Measurements from ENCODE around the gene ACP1.

Gene ACP1

GRCh38 chr2:264493-265468 is at the start of gene ACP1:
ACP1 (plus strand) TSS chr2:264947; CDS start chr2:264965, 18 bp downstream.
- peak; percentile 93 for DNase-seq

GRCh38 chr2:216068-216467 is 48.7 kb upstream of the ACP1 start:
- DNase-seq = no peak

GRCh38 chr2:223451-223850 is 41.3 kb upstream of the ACP1 start:
- no peak for DNase-seq

- DNase-seq = no peak
These were observed 40.6 kb upstream of the ACP1 start for GRCh38 chr2:223971-224760.

GRCh38 chr2:228115-228514 is 36.6 kb upstream of the ACP1 start:
- no peak for DNase-seq

- DNase-seq = no peak
These were observed 36.0 kb upstream of the ACP1 start for GRCh38 chr2:228518-229278.

- no peak for DNase-seq
These were observed 33.1 kb upstream of the ACP1 start for GRCh38 chr2:231521-232185.

GRCh38 chr2:233030-233429 is 31.7 kb upstream of the ACP1 start:
- DNase-seq = no peak

- DNase-seq = no peak
These were observed 30.3 kb upstream of the ACP1 start for GRCh38 chr2:234421-234820.

GRCh38 chr2:236993-237539 is 27.7 kb upstream of the ACP1 start:
- DNase-seq = no peak

- no peak for DNase-seq
These were observed 26.9 kb upstream of the ACP1 start for GRCh38 chr2:237878-238277.

- DNase-seq = no peak
These were observed 26.3 kb upstream of the ACP1 start for GRCh38 chr2:238431-238830.

- DNase-seq = no peak
These were observed 25.9 kb upstream of the ACP1 start for GRCh38 chr2:238869-239268.

GRCh38 chr2:244547-244946 is 20.2 kb upstream of the ACP1 start:
- DNase-seq = no peak

- no peak for DNase-seq
These were observed 18.1 kb upstream of the ACP1 start for GRCh38 chr2:246489-247144.

GRCh38 chr2:248724-249123 is 16.0 kb upstream of the ACP1 start:
- no peak for DNase-seq

GRCh38 chr2:249538-250042 is 15.2 kb upstream of the ACP1 start:
- no peak for DNase-seq

GRCh38 chr2:252001-252602 is 12.6 kb upstream of the ACP1 start:
- no peak for DNase-seq

- DNase-seq = no peak
These were observed 11.5 kb upstream of the ACP1 start for GRCh38 chr2:253202-253638.

- DNase-seq = no peak
These were observed 10.5 kb upstream of the ACP1 start for GRCh38 chr2:254241-254640.

- DNase-seq = no peak
These were observed 9.6 kb upstream of the ACP1 start for GRCh38 chr2:255195-255594.

Measured in stimulated activated naive CD4-positive, alpha-beta T cell treated with Interleukin-2 at 50 U/mL for 16 hours (primary cell).